KMS-11 (cell line): ENCODE data around the gene TNFRSF14.

Experiments
- H2AFZ ChIP-seq: fragments of 200-600 bp; sonication (generic); 2 replicates; pipeline ENCODE4 v1.6.1; 2016; ENCODE audit warnings: antibody characterized with exemption, mixed run types, low read depth
- H3K27ac ChIP-seq: fragments of 200-600 bp; sonication (generic); 2 replicates; pipeline ENCODE4 v1.6.1; 2016; ENCODE audit warnings: mild to moderate bottlenecking, mixed run types
- H3K27me3 ChIP-seq: fragments of 200-600 bp; sonication (generic); 2 replicates; pipeline ENCODE4 v1.6.1; 2017; ENCODE audit warnings: mild to moderate bottlenecking, low read depth, mixed run types, moderate library complexity; ENCODE audit not compliant: insufficient read depth
- H3K36me3 ChIP-seq: fragments of 200-600 bp; sonication (generic); 2 replicates; pipeline ENCODE4 v1.6.1; 2017; ENCODE audit warnings: mild to moderate bottlenecking, mixed run types; ENCODE audit not compliant: insufficient read depth
- H3K4me1 ChIP-seq: fragments of 200-600 bp; sonication (generic); 2 replicates; pipeline ENCODE4 v1.6.1; 2016; ENCODE audit warnings: mild to moderate bottlenecking, low read depth, mixed run types; ENCODE audit not compliant: poor library complexity, severe bottlenecking
- H3K4me2 ChIP-seq: fragments of 200-600 bp; sonication (generic); 2 replicates; pipeline ENCODE4 v1.7.0; 2016; ENCODE audit warnings: mild to moderate bottlenecking, mixed run types
- H3K4me3 ChIP-seq: fragments of 200-600 bp; sonication (generic); IDR thresholded peaks from 2 replicates; pipeline ENCODE4 v1.6.1; 2017; ENCODE audit warnings: low read depth, low read length, mixed read lengths; ENCODE audit not compliant: insufficient read depth
- H3K79me2 ChIP-seq: fragments of 200-600 bp; sonication (generic); 2 replicates; pipeline ENCODE4 v1.6.1; 2016; ENCODE audit warnings: low read depth, mixed run types; ENCODE audit not compliant: insufficient read depth
- H3K9ac ChIP-seq: fragments of 200-600 bp; sonication (generic); 2 replicates; pipeline ENCODE4 v1.6.1; 2016; ENCODE audit warnings: mild to moderate bottlenecking, mixed run types
- H4K20me1 ChIP-seq: fragments of 200-600 bp; sonication (generic); 2 replicates; pipeline ENCODE4 v1.6.1; 2016; ENCODE audit warnings: mild to moderate bottlenecking, mixed run types; ENCODE audit not compliant: insufficient read depth
- CTCF ChIP-seq: fragments of 200-600 bp; sonication (generic); conservative IDR thresholded peaks from 2 replicates; pipeline ENCODE4 v1.6.1; 2017; ENCODE audit warnings: low read depth, mild to moderate bottlenecking, antibody characterized with exemption, low read length, moderate library complexity, mixed read lengths

The TNFRSF14 gene

GRCh38 chr1:2544093-2544874 is 11.9 kb upstream of the TNFRSF14 start:
- H3K27me3 ChIP-seq = 0 out of 2 replicates have a peak, but pooled peaks cover 2% of the 10 kb centered on the region
- no peak overlapping the region for H3K27ac ChIP-seq
- no peak overlapping the region for H2AFZ ChIP-seq
- no peak overlapping the region for H3K4me3 ChIP-seq
- peaks cover 29% of the 10 kb centered on the region for H3K4me1 ChIP-seq
- no peaks in the 10 kb centered on the region for H3K79me2 ChIP-seq
- H3K9ac ChIP-seq = no peak overlapping the region
- no peaks in the 10 kb centered on the region for H3K36me3 ChIP-seq
- no peaks in the 10 kb centered on the region for H4K20me1 ChIP-seq
- no peak overlapping the region for H3K4me2 ChIP-seq
- TF ChIP-seq CTCF = no peak

GRCh38 chr1:2544875-2545640 is 11.1 kb upstream of the TNFRSF14 start:
- no peaks in the 10 kb centered on the region for H3K36me3 ChIP-seq
- 0 out of 2 replicates have a peak, but pooled peaks cover under 1% of the 10 kb centered on the region for H3K27me3 ChIP-seq
- H3K4me3 ChIP-seq = no peak overlapping the region
- peaks cover 36% of the 10 kb centered on the region for H3K4me1 ChIP-seq
- no peak overlapping the region for H3K9ac ChIP-seq
- H3K79me2 ChIP-seq = no peaks in the 10 kb centered on the region
- H3K27ac ChIP-seq = no peak overlapping the region
- no peak overlapping the region; the same call in 1 of the 2 replicates for H3K4me2 ChIP-seq
- peak overlapping the region; percentile 86; the same call in 1 of the 2 replicates for H2AFZ ChIP-seq
- H4K20me1 ChIP-seq = no peaks in the 10 kb centered on the region
- TF ChIP-seq CTCF = no peak

GRCh38 chr1:2545754-2546514 is 10.2 kb upstream of the TNFRSF14 start:
- peak overlapping the region; percentile 86 for H2AFZ ChIP-seq
- TF ChIP-seq CTCF = no peak
- H3K27me3 ChIP-seq = no peaks in the 10 kb centered on the region
- H3K79me2 ChIP-seq = no peaks in the 10 kb centered on the region
- H4K20me1 ChIP-seq = no peaks in the 10 kb centered on the region
- H3K4me1 ChIP-seq = peaks cover 36% of the 10 kb centered on the region
- H3K9ac ChIP-seq = peak overlapping the region; percentile 76
- no peak overlapping the region for H3K4me3 ChIP-seq
- peak overlapping the region; percentile 72 for H3K27ac ChIP-seq
- peak overlapping the region; percentile 99 for H3K4me2 ChIP-seq
- H3K36me3 ChIP-seq = no peaks in the 10 kb centered on the region

DNA sequence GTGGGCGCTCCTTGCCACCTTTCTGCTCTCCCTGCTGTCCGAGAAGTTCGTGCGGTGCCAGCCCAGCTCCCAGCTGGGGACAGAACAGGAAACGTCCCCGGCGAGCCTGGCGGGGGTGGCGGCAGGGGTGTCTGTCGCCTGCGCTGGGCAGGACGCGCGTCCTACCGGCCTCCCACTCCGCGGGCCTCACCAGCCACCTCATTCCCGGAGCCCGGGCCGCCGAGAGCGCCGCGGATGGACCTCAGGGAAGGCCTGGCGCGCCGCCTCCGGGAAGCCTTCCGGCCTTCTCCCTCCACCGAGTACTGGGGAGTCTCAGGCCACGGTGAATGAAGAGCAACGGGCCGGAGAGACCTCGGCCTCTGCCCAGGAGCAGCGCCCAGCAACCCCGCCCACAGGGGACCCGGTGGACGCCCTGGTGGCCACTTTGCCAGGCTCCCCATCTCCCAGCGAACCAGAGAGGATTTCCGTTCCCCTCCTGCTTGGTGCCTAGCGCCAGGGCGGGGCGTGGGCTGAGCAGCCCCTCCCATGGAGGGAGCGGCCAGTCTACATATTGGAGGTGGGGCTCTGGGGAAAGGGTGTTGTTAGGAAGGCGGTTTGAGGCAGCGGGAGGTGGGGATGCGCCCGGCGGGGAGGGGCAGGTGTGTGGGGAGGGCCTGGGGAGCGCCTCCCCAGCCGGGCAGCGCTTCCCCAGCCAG is 9.5 kb upstream of the TNFRSF14 start:
- Histone ChIP-seq H3K4me3 (no peak overlapping the region), H2AFZ (peak overlapping the region; percentile 63; the same call in 1 of the 2 replicates)

More for the DNA sequence above, 9.5 kb upstream of the TNFRSF14 start:
- no peaks in the 10 kb centered on the region for H3K36me3 ChIP-seq
- no peaks in the 10 kb centered on the region for H3K27me3 ChIP-seq
- TF ChIP-seq CTCF = no peak
- H3K4me1 ChIP-seq = peaks cover 31% of the 10 kb centered on the region
- peak overlapping the region; percentile 76 for H3K9ac ChIP-seq
- H3K4me2 ChIP-seq = peak overlapping the region; percentile 99
- H3K79me2 ChIP-seq = no peaks in the 10 kb centered on the region
- no peaks in the 10 kb centered on the region for H4K20me1 ChIP-seq
- H3K27ac ChIP-seq = peak overlapping the region; percentile 92
